Measurements from ENCODE around the gene FCN3. TPM values are rescaled to one million over a fixed set of nuclear protein-coding genes. Genes with fewer than 3 reads are reported as not detected.

The FCN3 gene
- total and polyA plus RNA-seq, 10 of the 15 experiments (the other 5 are each of a cell fraction or from before 2014, with no cell fraction given), result 0.28 TPM; not detected in 9

- 53% methylated on average over 4 of the region's 4 CpGs for WGBS (ENCODE audit: insufficient coverage, insufficient replicate concordance, low lambda C conversion rate, missing lambda C conversion rate)
- Histone ChIP-seq H3K79me2 (ENCODE audit: control insufficient read depth, insufficient read depth, low read length) (no peaks in the 10 kb centered on the region), H3K4me1 (ENCODE audit: control insufficient read depth, insufficient read depth, low read length) (peaks cover 11% of the 10 kb centered on the region), H3K4me2 (ENCODE audit: control insufficient read depth, insufficient read depth) (no peak overlapping the region), H3K27ac (ENCODE audit: control insufficient read depth, insufficient read depth) (no peak overlapping the region), H3K27me3 (replicated peaks in 1 of 2; ENCODE audit: control insufficient read depth in 2 of 2, insufficient read depth in 2 of 2, low read length in 1 of 2) (no peaks in the 10 kb centered on the region), H3K9me3 (replicated peaks; ENCODE audit: control insufficient read depth, insufficient read depth, low read length) (no peaks in the 10 kb centered on the region), H3K36me3 (ENCODE audit: control insufficient read depth in 2 of 2, insufficient read depth in 2 of 2, low read length in 1 of 2) (no peaks in the 10 kb centered on the region), H2AFZ (ENCODE audit: control insufficient read depth, low read depth, low read length) (no peak overlapping the region), H3K4me3 (no peak overlapping the region), H4K20me1 (ENCODE audit: control insufficient read depth, insufficient read depth) (no peaks in the 10 kb centered on the region), H3K9ac (ENCODE audit: control insufficient read depth, insufficient read depth, low read length) (no peak overlapping the region)
- intact Hi-C loops (cut with micrococcal nuclease; ENCODE audit: unreplicated experiment) (no loop called here), in situ Hi-C loops (cut with MboI) (loop anchor here (5.0 kb wide), 1 partner anchor 264 kb away; no protein-coding TSS in a partner anchor)
- no peak for TF ChIP-seq ZSCAN29 (IDR thresholded peaks at IDR 0.05)
- TF ChIP-seq MTA3 (IDR thresholded peaks at IDR 0.05; ENCODE audit: borderline replicate concordance, low read length), result 0 out of 2 replicates have a peak, but pooled peaks have one; percentile 10
- TF ChIP-seq POLR2AphosphoS2 (IDR thresholded peaks at IDR 0.05; ENCODE audit: low read depth, low read length), result peak; percentile 37; the same call in 1 of the 2 replicates
- TF ChIP-seq SIX5 (IDR thresholded peaks at IDR 0.05; ENCODE audit: low read depth, low read length, severe bottlenecking), result no peak
- TF ChIP-seq BCL3 (IDR thresholded peaks at IDR 0.05; ENCODE audit: borderline replicate concordance, insufficient read depth, low read depth, low read length, poor library complexity, severe bottlenecking), result peak; percentile 62
- peak; percentile 47; the same call in 1 of the 2 replicates for TF ChIP-seq POLR2AphosphoS5 (IDR thresholded peaks at IDR 0.05; ENCODE audit: low read length)
- ChIA-PET CTCF (interaction anchor here (0.6 to 13.5 kb wide), 11 partner anchors 11 to 208 kb away, joined by 3 to 265 read pairs (median 5); partner anchors contain the start of genes AHDC1 and MAP3K6), SMC1A (ENCODE audit: uncharacterized antibody, unreplicated experiment) (interaction anchor here (0.9 to 5.6 kb wide), 7 partner anchors 11 to 264 kb away, joined by 3 to 54 read pairs (median 4); partner anchors contain the start of gene AHDC1), RAD21 (ENCODE audit: unreplicated experiment) (interaction anchor here (0.9 to 4.9 kb wide), 3 partner anchors 99 to 210 kb away, joined by 3 to 103 read pairs (median 4); no protein-coding TSS in a partner anchor), POLR2A (interaction anchor here (0.6 kb wide), 1 partner anchor 26 kb away, joined by 3 read pairs; no protein-coding TSS in a partner anchor)
- DNase-seq (ENCODE audit: low read depth, low spot score) (no peak), ATAC-seq (no peak), FAIRE-seq (no peak)
- no TSS peak for BruUV-seq (replicated peaks)
Measured at GRCh38 chr1:27398405-27399149, 24.0 kb upstream of the FCN3 start.

Measured in GM12878 (cell line).